Measurements from ENCODE around the gene GPC4.

The GPC4 gene

GRCh38 chrX:133410550-133410949, 4.7 kb downstream of the GPC4 start:
- no peak for DNase-seq

- DNase-seq: no peak
Measured at GRCh38 chrX:133405498-133406185, 9.6 kb downstream of the GPC4 start.

GRCh38 chrX:133403984-133404383, 11.3 kb downstream of the GPC4 start:
- DNase-seq: no peak

DNA sequence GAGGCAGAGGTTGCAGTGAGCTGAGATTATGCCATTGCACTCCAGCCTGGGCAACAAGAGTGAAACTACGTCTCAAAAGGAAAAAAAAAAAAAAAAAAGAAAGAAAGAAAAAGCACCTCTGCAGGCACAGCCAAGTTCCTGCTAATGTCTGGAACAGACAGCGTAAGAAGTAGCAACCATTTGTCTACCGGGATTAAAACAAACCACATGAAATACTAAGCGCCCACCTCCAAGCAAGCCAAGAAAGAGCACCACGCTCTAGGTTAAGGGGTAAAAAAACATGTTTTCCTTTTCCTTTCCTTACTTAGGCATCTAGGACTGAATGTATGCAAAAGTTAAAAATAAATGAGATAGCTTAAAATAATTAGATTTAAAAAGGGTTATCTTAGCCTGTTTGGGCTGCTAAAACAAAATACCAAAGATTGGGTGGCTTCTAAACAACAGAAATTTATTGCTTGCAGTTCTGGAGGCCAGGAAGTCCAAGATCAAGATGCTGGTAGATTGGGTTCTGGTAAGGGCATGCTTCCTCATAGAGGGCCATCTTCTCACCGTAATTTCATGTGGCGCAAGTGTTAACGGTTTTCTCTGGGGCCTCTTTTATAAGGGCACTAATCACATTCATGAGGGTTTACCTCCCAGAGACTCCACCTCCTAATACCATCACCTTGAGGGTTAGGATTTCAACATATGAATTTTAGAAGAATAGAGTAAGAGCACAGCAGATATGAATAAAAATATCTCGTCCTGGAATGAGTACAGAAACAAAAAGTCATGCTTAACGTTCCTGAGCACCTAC, 12.3 kb downstream of the GPC4 start:
- no peak for DNase-seq

DNA sequence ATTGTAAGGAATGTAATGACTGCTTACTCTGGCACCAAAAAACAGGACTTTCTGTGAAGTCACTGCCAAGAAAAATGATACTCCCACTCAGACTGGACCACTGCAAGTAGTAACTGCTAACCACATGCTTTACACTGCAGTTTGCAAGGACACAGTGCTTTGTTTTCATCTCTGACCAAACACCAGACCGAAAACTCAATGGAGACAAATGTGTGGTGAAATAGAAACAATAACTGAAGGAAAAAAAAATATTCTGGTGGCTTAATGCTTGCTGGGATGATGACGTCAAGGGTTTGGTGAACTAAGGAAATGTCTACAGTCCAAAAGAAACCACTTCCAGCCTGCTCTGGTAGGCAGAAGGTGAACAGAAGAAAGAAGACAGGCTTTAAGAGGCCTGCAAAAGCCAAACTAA, 13.2 kb downstream of the GPC4 start:
- no peak for DNase-seq

DNA sequence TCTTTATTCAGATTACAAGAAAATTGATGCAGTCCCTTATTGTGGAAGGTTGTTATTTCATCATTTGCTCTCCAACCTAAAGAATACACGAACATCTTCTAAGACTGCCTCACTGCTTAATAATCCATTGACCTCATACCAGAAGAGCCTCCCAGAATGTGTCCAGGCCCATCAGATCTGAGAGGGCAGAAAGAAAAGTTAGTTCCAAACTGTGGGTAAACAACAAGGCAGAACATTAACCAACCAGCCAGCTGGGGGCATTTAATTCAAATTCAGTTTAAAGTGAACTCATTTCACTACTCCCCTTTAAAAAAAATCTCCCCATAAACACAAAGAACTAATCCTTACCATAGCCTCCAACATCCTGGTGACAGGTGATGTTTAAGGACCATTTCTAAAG, 13.8 kb downstream of the GPC4 start:
- DNase-seq: no peak

DNA sequence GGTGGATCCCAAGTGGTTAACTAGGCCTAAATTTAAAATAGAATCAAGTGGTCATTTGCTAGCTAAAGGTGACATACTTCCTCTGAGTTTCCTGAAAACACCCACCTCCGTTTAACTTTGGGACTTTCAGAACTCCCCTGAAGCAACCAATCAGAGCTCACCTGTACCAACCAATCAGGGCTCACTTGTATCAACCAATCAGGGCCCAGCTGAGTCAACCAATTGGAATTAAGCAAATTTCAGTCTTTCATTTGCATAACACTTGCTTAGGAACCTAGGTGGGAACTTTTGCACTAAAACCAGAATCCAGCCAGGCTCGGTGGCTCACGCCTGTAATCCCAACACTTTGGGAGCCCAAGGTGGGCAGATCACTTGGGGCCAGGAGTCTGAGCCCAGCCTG, 15.9 kb downstream of the GPC4 start:
- no peak for DNase-seq

DNA sequence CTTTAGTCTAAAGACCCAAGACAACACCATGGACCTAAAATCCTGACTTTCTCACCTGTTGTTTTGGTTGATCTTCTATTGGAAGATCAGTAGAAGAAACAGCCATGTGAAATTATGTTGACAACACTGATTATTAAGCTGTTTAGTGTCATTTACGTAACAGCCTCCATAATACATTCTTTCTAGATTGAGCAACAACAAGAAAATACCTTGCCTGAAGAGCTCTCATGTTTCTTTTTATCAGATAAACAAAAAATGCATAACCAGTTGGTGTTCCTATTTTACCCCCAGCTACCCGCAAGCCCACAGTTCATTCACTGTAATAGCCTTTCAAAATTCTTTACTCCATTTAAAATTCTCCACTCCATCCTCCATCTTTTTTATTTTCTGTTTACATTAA, 20.5 kb downstream of the GPC4 start:
- DNase-seq: no peak

- DNase-seq: no peak
Measured at GRCh38 chrX:133392671-133393070, 22.6 kb downstream of the GPC4 start.

DNA sequence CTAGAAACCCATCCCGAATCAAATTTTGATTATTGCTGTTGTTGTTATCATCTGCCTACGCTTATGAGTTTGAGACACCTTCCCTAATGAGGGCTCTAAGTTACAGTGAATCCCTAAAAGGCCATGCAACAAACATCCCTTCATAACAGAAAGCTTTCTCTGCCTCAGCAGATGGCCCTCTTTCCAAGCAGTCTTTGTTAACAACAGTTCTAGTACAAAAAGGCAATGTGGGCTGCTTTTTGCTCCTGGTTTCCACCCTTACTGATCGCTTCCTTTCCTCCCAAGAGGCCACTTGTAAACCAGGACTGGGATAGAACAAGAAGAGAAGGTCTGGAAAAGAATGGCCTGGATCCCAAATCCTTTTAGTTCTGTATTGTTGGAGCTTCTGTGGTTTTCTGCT, 24.2 kb downstream of the GPC4 start:
- DNase-seq: no peak

- no peak for DNase-seq
Measured at GRCh38 chrX:133390676-133391075, 24.6 kb downstream of the GPC4 start.

DNA sequence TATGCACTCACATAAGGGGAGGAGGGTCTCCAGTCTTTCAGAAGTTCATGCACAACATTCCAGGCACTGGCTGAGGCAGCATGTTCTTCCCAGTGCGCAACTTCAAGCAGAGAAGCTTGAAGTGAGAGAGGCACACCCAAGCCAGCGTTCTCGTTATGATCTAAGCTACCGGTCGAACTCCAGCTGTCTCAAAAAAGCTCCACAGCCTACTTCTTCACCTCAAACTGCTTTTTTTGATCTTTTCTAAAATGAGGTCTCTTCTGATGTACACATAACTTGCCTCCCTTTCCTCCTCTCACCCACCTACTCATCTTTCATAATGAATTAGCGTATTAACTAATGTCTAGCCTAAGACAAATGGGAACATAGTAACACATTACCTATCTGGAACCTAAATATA, 25.3 kb downstream of the GPC4 start:
- DNase-seq: no peak

GRCh38 chrX:133384454-133384853, 30.8 kb downstream of the GPC4 start:
- DNase-seq: no peak

DNA sequence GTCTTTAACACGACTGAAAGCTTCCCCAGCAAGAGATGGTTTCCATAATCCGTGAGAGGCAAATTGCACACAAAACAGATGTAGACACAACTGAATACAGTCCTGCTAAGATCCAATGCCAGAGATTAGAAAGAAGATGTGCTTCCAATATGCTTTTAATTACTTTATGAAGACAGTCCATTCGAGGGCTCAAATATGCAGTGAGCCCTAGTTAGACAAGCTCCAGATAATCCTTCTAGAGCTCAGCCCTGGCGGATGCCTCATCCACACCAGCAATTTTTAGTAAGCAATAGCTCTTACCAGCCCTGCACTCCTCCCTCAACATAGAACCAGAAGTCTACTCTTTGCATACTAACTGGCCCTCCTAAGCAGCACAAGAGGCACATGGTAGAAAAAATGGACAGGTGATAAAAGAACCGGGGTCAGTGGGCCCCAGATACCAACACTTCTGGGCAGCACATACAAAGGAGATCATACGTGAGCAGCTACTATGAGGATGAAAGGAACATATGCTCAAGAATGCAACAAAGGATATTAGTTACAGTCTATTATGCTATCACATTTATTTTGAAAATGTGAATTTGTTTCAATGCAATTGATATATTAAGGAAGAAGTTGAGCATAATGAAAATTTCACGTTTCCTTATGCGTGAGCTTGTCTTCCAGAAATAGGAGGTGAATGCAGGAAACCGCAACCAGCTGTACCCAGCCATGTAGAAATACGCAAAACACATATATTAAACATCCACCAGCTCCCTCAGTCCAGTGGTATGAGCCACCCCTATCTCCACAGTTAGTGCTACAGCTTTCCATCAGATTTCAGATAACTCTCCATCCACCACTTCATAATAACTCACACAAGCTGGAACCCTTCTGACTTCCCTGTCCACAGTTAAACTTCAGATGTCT, 34.3 kb downstream of the GPC4 start:
- DNase-seq: no peak

GRCh38 chrX:133376422-133376821, 38.9 kb downstream of the GPC4 start:
- no peak for DNase-seq

DNA sequence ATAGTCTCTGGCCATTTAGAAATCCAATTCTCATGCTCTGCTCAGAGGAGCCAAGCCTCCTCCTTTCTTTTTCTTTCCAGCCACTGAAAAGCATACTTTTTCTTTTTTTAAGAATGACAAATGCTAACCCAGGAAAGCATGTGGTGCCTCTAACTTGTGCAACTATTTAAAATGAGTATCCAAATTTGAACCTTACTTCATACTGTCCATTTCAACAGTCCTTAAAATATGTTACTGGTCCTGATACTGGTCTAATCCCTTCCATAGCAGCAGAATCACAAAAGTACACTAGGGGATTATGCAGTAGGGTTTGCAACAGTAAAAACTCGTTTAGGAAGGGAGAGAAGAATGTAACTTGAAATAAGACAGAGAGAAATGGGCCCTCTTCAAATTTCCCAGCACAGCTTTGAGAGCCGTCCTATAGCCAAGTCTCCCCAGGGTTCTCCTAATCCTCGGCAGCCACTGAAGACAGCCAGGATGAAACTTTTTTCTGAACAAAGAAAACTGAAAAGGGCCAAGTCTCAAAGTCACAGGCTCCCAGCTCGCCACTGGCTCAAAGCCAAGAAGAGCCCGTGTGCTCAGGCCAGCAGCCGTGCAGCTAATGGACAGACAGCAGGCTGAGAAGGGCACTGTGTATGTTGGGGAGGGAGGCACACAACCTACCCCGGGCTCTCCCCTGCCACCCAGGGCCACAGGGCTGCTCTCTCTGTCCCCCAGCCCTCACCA, 39.5 kb downstream of the GPC4 start:
- no peak for DNase-seq

DNA sequence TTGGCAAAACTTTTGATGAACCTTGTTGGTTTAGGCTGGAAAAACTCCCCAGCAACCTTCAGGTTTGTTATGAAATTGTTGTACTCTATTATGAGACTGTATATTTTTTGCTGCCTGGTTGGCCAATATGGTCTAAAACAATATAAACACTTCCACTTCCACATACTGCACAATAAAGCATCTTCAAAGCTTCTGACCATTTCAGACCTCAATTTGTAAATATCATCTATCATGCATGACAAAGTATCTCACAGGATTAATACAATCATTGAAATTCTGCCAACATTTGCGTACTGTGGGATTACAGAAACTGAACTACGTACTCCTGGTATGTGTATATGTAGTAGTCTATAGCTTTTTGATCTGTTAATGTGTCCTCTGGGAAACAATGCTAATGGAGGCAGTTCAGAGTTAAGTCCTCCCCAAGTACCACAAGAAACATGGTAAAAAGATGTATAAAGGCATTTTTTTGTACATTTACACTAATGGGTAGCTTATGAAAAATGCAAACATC, 40.4 kb downstream of the GPC4 start:
- no peak for DNase-seq

GRCh38 chrX:133373386-133374079, 41.8 kb downstream of the GPC4 start:
- DNase-seq: no peak

DNA sequence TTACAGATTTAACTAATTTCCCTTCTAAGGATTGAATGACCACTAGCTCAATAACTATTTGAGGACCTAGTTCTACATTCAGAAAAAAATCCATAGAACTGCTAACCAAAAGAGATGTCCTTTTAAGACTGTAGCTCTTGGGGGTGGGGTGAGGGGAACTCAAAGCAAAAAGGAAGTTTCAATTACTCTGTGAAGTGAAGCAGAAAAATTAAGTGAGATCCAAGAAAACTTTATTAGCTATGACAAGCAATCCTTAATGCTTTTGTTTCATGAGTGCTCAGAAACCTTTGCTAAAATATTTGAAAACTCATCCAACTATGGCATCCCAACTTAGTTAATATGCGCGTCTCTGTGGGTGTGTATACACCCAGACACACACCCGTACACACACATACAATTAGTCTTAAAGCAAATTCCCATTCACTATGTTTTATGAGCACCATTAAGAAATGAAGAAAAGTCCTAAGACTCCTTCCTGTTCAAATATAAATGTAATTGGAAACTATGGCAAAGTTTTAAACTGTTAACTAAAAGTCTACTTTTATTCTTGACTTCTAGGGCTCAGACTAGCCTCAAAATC, 44.5 kb downstream of the GPC4 start:
- no peak for DNase-seq

DNA sequence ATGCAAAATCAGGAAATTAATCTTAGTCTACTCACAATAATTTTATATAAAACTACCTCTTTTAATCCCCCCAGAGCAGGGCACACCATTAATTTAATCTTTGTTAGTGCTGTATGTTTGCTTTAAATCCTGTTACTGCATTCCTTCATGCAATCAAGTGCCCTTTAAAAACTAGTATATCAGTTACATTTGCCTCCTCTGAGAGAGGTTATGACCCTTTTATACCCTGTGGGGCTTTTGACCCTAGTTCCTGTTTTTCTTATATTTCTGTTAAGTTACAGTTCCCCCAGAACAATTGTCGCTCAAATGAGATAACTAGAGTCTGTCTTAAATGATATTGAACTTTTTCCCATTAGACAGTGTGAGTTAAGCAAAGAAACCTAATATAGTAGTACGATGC, 46.2 kb downstream of the GPC4 start:
- DNase-seq: no peak

- DNase-seq: no peak
Measured at GRCh38 chrX:133366735-133367134, 48.6 kb downstream of the GPC4 start.
